Thyroid gland (tissue), 4 donors: ENCODE data around the gene SGSH. TPM values are rescaled to one million over a fixed set of nuclear protein-coding genes. Genes with fewer than 3 reads are reported as not detected.

ENCODE experiments used
- DNase-seq, 2 donors: peaks; one replicate each; pipeline ENCODE4 v3.0.0-alpha.2; 2019
- H3K27ac ChIP-seq, 3 donors: fragments of 200-600 bp; sonication (generic); 1 replicate in 2 of 3; 2 replicates in 1 of 3; pipeline ENCODE4 v1.5.1; 2016 to 2019; ENCODE audit warnings: mild to moderate bottlenecking in 1 of 3, moderate library complexity in 1 of 3
- H3K27me3 ChIP-seq: fragments of 200-600 bp; sonication (generic); one replicate; pipeline ENCODE4 v1.5.1; 2019
- H3K36me3 ChIP-seq, 2 donors: fragments of 200-600 bp; sonication (generic); one replicate each; pipeline ENCODE4 v1.5.1; 2016 to 2019
- H3K4me1 ChIP-seq, 2 donors: fragments of 200-600 bp; sonication (generic); one replicate each; pipeline ENCODE4 v1.5.1; 2017 to 2019
- H3K4me3 ChIP-seq, 3 donors: fragments of 200-600 bp; sonication (generic); replicated peaks in 1 of 3; 1 replicate in 2 of 3; 2 replicates in 1 of 3; pipeline ENCODE4 v1.5.1; 2016; ENCODE audit warnings: mild to moderate bottlenecking in 1 of 3
- H3K9me3 ChIP-seq: fragments of 200-600 bp; sonication (generic); one replicate; pipeline ENCODE4 v1.5.1; 2017
- CTCF ChIP-seq, 6 experiments: fragments of 200-600 bp in 3 of 6; fragments of 450-650 bp in 3 of 6; sonication (generic) in 3 of 6; IDR thresholded peaks; one replicate each; pipeline ENCODE4 v1.5.1; 2016 to 2019; ENCODE audit warnings: antibody characterized with exemption in 6 of 6, mild to moderate bottlenecking in 2 of 6, inconsistent platforms in 1 of 6, moderate library complexity in 1 of 6
- POLR2A ChIP-seq, 2 donors: fragments of 450-650 bp; IDR thresholded peaks; one replicate each; pipeline ENCODE4 v1.6.1; 2017; ENCODE audit warnings: antibody characterized with exemption in 2 of 2, mild to moderate bottlenecking in 2 of 2, moderate library complexity in 1 of 2
- WGBS, 2 donors: methylation state at CpG; one replicate each; pipeline ENCODE4 v1.1.5; 2017; 5-methylcytosine and 5-hydroxymethylcytosine counted together
- intact Hi-C: fragments of 100-400 bp; cut with DNase I; formaldehyde crosslinking; loops from one replicate; pipeline ENCODE4 v1.15.1; 2023
- total RNA-seq, 4 donors: library from RNA; depleted of rRNA; stranded (reverse); fragments of >200 nt; gene quantifications; one replicate each; pipeline ENCODE4 v1.2.3, GENCODE V29; 2016

SGSH gene
- total RNA-seq: 10 to 100 TPM; 31.8 to 48.5 (median 38.2) TPM

GRCh38 chr17:80220054-80220735 is at the start of gene SGSH, which contains the start of gene SLC26A11:
Gene SGSH (minus strand): TSS chr17:80220333. CDS start chr17:80220313, 20 bp downstream.
Gene SLC26A11 (plus strand): TSS chr17:80220427. CDS start chr17:80221561, 1,134 bp downstream.
- Histone ChIP-seq H3K4me3 (peak within 1 kb of the TSS; percentile 93 to 100 (median 93)), H3K36me3 (peaks cover 4 to 5% of the 10 kb centered on the region in 2 donors), H3K27ac (peak within 1 kb of the TSS; percentile 82 to 95 (median 89)), H3K27me3 (no peaks in the 10 kb centered on the region), H3K9me3 (no peaks in the 10 kb centered on the region), H3K4me1 (peaks cover 18 to 21% of the 10 kb centered on the region in 2 donors)
- TF ChIP-seq CTCF (IDR thresholded peaks at IDR 0.05) (peak in 1 of 6 experiments; percentile 16), POLR2A (IDR thresholded peaks at IDR 0.05) (peak in 1 of 2 donors; percentile 61)
- intact Hi-C loops: loop anchor here (5.0 kb wide), 1 partner anchor 42 kb away; the partner anchor contains the start of gene RNF213
- WGBS, 2 donors: 0 to 1% methylated on average over 15 to 28 of the region's 77 CpGs
- DNase-seq: peak; percentile 85

DNA sequence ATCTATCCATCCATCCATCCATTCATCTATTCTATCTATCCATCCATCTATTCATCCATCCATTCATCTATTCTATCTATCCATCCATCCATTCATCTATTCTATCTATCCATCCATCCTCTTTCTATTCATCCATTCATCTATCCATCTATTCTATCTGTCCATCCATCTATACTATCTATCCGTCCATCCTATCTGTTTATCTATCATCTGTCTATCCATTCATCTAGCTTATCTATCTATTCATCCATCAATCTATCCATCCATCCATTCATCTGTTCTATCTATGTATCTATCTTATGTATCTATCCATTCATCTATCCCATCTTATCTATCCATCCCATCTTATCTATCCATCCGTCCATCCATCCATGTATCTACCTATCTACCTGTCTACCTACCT is 49.3 kb upstream of the SGSH start:
- intact Hi-C loops: no loop called here
- Histone ChIP-seq H3K4me1 (peaks cover 0 to 4% of the 10 kb centered on the region in 2 donors), H3K9me3 (no peaks in the 10 kb centered on the region), H3K36me3 (peaks cover 5 to 12% of the 10 kb centered on the region in 2 donors), H3K27me3 (no peaks in the 10 kb centered on the region), H3K27ac (no peak overlapping the region), H3K4me3 (no peak overlapping the region)
- TF ChIP-seq POLR2A (IDR thresholded peaks at IDR 0.05): no peak
- no peak for TF ChIP-seq CTCF (IDR thresholded peaks at IDR 0.05)
- DNase-seq: no peak
- WGBS, 2 donors: 48 to 93% methylated on average over 2 of the region's 2 CpGs

DNA sequence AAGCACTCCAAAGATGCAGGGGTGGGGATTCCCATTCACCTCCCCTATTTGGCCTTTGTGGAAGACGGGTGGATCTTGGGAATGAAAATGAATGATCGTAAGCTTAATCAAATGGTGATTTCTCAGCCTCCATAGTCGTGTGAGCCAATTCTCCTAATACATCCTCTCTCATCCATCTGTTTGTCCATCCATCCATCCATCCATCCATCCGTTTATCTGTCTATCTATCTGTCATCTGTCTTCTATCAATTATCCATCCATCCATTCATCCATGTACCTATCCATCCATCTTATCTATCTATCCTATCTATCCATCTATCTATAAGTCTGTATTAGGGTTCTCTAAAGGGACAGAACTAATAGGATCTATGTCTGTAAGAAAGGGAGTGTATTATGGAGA is 48.3 kb upstream of the SGSH start:
- peaks cover 0 to 13% of the 10 kb centered on the region in 2 donors for H3K4me1 ChIP-seq
- H3K27me3 ChIP-seq: no peaks in the 10 kb centered on the region
- H3K9me3 ChIP-seq: no peaks in the 10 kb centered on the region
- 70 to 94% methylated on average over 4 of the region's 4 CpGs for WGBS, 2 donors
- intact Hi-C loops: no loop called here
- TF ChIP-seq POLR2A (IDR thresholded peaks at IDR 0.05): no peak
- TF ChIP-seq CTCF (IDR thresholded peaks at IDR 0.05): no peak
- peaks cover 5 to 14% of the 10 kb centered on the region in 2 donors for H3K36me3 ChIP-seq
- no peak overlapping the region for H3K4me3 ChIP-seq
- H3K27ac ChIP-seq: no peak overlapping the region
- DNase-seq: no peak

DNA sequence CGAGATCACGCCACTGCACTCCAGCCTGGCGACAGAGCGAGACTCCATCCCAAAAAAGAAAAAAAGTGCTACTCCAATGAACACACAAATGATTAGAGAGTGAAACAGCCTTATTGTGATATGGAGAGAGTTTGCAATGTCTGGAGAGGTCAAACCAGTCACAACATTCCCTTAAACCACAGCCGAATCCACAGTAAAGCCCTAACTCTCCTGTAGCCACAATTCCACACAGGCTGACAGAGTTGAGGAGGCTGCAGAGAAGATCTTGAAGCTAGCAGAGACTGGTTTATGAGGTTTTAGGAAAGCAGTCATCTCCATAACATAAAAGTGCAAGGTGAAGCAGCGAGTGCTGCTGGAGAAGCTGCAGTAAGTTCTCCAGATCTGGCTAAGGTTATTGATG is 47.3 kb upstream of the SGSH start:
- 98 to 99% methylated on average over 6 of the region's 6 CpGs for WGBS, 2 donors
- intact Hi-C loops: no loop called here

More for the DNA sequence above, 47.3 kb upstream of the SGSH start:
- Histone ChIP-seq H3K36me3 (peaks cover 5 to 14% of the 10 kb centered on the region in 2 donors), H3K9me3 (no peaks in the 10 kb centered on the region), H3K4me3 (no peak overlapping the region), H3K4me1 (peaks cover 6 to 21% of the 10 kb centered on the region in 2 donors), H3K27ac (no peak overlapping the region), H3K27me3 (no peaks in the 10 kb centered on the region)
- DNase-seq: no peak
- TF ChIP-seq CTCF (IDR thresholded peaks at IDR 0.05) (no peak), POLR2A (IDR thresholded peaks at IDR 0.05) (no peak)
